NB4 (cell line): ENCODE results near the gene PHACTR1.

Experiments
- DNase-seq: peaks from one replicate; pipeline ENCODE4 v3.0.0; 2010; ENCODE audit warnings: low read depth
- H3K4me3 ChIP-seq: one replicate; pipeline ENCODE4 v1.5.1; 2011; ENCODE audit warnings: mild to moderate bottlenecking, low read depth, low read length, moderate library complexity
- CTCF ChIP-seq: IDR thresholded peaks from one replicate; pipeline ENCODE4 v1.5.1; 2012; ENCODE audit warnings: low read depth, low read length
- MYC ChIP-seq: IDR thresholded peaks from 2 replicates; pipeline ENCODE4 v1.6.1; 2011; ENCODE audit warnings: low read depth, low read length
- POLR2A ChIP-seq: IDR thresholded peaks from 2 replicates; pipeline ENCODE4 v1.6.1; 2011; ENCODE audit warnings: mild to moderate bottlenecking; ENCODE audit not compliant: insufficient read length; ENCODE audit errors: extremely low read depth
- TF ChIP-seq, protein P1 (sequence below): IDR thresholded peaks from 2 replicates; pipeline ENCODE4 v1.6.1; 2011; ENCODE audit warnings: low read depth, low read length

PHACTR1 gene

DNA sequence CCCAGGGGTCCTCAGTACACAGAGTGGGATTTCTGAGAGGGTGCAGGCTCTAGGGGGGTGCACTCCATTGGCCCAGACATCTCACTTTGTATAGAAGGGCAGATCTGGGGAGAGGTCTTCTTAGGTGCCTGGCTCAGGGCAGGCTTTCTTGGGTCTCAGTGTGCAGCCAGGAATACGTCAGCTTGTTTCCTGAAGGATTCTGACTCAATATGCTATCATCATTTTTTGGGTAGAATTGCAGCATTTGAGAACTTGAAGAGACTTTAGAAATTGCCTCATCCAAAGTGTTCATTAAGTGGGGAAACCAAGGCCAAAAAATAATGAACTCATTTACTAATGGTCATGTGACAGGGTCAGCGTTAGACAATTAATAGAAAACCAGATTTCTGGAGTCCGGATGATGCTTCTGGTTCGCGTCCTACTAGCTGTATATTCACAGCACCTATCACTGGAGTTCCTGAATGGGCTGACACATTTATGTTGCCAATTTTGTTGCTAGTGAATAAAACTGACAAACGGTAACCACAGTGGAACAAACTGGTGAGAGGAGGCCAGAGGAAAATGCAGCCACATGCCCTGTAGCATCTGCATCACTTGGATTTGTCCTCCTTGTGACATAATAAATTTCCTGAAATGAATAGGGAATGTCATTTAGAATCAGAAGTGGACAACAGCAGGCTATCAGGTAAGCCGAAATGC lies 372.9 kb downstream of the PHACTR1 start:
- no peak for DNase-seq
- TF ChIP-seq, protein P1, sequence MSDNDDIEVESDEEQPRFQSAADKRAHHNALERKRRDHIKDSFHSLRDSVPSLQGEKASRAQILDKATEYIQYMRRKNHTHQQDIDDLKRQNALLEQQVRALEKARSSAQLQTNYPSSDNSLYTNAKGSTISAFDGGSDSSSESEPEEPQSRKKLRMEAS = no peak
- no peak for TF ChIP-seq POLR2A
- no peak for TF ChIP-seq MYC
- TF ChIP-seq CTCF = no peak
- no peak overlapping the region for H3K4me3 ChIP-seq

DNA sequence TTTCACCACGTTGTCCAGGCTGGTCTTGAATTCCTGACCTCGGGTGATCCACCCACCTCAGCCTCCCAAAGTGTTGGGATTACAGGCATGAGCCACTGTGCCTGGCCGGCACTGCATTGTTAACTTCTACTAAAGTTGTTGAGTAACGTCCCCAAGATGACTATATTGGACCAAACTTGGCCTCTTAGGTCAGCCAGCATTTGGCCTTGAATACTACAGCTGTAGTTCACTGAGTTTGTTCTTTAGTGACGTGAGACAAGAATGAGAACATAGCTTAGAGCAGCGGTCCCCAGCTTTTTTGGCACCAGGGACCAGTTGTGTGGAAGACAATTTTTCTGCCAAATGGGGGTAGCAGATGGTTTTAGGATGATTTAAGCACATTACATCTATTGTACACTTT lies 374.6 kb downstream of the PHACTR1 start:
- TF ChIP-seq POLR2A (no peak), MYC (no peak), CTCF (no peak)
- TF ChIP-seq, protein P1 = no peak
- H3K4me3 ChIP-seq = no peak overlapping the region
- DNase-seq = no peak

DNA sequence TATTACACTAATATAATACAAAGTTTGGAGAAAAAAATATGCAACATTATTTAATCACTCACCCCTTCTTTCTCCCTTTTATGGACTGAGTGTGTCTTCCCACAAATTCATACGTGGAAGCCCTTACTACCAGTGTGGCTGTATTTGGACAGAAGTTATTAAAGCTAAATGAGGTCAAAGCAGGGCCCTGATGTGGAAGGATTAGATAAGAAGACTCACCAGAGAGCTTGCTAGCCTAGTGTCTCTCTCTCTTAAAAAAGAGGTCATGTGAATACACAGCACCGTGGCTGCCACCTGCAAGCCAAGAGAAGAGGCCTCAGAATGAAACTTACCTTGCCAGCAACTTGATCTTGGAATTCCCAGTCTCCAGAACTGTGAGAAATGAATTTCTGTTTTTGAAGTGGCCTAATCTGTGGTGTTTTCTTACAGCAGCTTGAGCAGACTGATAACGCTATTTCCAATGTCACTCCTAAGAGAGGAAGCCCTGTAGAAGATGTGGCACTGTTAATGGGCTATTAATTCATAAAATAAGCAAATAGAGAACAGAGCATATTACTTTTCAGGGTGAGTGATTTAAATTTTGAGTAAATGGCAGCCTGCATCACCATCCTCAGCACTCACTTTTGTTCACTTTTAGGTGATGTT lies 378.3 kb downstream of the PHACTR1 start:
- DNase-seq = no peak
- no peak overlapping the region for H3K4me3 ChIP-seq
- no peak for TF ChIP-seq POLR2A
- TF ChIP-seq, protein P1 = no peak
- no peak for TF ChIP-seq CTCF
- no peak for TF ChIP-seq MYC

- no peak for TF ChIP-seq POLR2A
- no peak for TF ChIP-seq MYC
- TF ChIP-seq CTCF = no peak
- TF ChIP-seq, protein P1 = no peak
- no peak for DNase-seq
- H3K4me3 ChIP-seq = no peak overlapping the region
Measured at GRCh38 chr6:13096084-13096483, 379.5 kb downstream of the PHACTR1 start.

DNA sequence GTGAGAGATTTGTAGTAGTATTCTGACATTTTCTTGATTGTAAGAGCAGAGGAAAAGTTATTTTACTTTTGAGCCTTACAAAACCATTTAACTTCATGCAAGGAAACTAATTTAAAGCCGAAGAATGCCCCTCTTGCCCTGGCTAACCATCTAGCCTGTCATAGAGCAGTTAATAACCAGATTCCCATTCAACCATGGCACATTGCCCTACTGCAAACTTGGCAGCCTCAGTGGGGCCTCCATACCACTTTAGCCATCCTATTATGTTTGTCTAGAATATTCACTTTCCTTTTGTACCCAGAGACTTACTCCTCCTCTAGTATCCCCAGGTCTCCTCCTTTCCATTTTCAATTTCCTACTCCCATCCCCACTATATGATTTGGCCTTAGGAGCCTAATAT lies 380.9 kb downstream of the PHACTR1 start:
- H3K4me3 ChIP-seq = no peak overlapping the region
- TF ChIP-seq POLR2A (no peak), CTCF (no peak), MYC (no peak)
- TF ChIP-seq, protein P1 = no peak
- DNase-seq = no peak
